Measurements from ENCODE around the gene AAK1.

The AAK1 gene

DNA sequence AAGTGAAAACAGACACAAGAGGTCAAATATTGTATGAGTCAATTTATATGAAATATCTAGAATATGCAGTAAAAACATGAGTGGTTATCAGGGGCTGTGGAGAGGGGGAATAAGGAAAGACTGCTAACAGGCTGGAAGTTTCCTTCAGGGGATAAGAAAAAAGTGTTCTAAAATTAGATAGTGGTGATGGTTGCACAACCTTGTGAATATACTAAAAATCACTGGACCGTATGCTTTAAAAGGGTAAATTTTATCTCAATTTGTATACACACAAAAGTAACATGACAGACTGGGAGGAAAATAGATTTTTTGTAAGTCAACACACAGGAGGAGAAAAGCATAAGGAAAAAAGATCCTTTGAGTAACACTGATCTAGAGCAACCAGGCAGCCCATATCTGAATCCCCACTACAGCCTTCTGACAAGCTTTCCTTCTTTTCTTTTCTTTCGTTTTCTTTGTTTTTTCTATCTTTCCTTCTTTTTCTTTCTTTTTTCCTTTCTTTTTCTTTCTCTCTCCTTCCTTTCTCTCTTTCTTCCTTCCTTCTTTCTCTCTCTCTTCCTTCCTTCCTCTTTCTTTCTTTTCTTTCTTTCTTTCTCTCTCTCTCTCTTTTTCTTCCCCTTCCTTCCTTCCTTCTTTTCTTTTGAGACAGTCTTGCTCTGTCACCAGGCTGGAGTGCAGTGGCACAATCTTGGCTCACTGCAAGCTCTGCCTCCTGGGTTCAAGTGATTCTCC, 95.4 kb downstream of the AAK1 start:
- TF ChIP-seq, protein P1, sequence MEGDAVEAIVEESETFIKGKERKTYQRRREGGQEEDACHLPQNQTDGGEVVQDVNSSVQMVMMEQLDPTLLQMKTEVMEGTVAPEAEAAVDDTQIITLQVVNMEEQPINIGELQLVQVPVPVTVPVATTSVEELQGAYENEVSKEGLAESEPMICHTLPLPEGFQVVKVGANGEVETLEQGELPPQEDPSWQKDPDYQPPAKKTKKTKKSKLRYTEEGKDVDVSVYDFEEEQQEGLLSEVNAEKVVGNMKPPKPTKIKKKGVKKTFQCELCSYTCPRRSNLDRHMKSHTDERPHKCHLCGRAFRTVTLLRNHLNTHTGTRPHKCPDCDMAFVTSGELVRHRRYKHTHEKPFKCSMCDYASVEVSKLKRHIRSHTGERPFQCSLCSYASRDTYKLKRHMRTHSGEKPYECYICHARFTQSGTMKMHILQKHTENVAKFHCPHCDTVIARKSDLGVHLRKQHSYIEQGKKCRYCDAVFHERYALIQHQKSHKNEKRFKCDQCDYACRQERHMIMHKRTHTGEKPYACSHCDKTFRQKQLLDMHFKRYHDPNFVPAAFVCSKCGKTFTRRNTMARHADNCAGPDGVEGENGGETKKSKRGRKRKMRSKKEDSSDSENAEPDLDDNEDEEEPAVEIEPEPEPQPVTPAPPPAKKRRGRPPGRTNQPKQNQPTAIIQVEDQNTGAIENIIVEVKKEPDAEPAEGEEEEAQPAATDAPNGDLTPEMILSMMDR (conservative IDR thresholded peaks at IDR 0.05; ENCODE audit: low read depth, low read length) = no peak
- H3K4me3 ChIP-seq (ENCODE audit: low read depth, low read length) = no peak overlapping the region
- peak; percentile 20 for DNase-seq (ENCODE audit: low read depth)

DNA sequence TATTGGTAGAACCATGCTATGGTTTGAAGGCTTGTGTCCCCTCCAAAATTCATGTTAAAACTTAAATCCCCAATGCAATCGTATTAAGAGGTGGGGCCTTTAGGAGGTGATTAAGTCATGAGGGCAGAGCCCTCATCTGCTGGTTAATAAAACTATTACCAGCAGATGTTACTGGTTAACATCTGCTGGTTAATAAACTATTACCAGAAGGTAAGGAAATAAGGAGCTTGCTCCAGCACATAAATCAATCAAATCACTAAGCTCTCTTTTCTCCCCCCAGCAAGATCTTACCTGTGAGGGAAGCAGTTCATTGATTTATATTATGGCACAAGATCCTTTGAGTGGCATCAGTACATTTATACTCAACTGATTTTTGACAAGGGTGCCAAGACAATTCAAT, 96.9 kb downstream of the AAK1 start:
- no peak overlapping the region for H3K4me3 ChIP-seq (ENCODE audit: low read depth, low read length)
- TF ChIP-seq, protein P1 (conservative IDR thresholded peaks at IDR 0.05; ENCODE audit: low read depth, low read length) = no peak
- no peak for DNase-seq (ENCODE audit: low read depth)

DNA sequence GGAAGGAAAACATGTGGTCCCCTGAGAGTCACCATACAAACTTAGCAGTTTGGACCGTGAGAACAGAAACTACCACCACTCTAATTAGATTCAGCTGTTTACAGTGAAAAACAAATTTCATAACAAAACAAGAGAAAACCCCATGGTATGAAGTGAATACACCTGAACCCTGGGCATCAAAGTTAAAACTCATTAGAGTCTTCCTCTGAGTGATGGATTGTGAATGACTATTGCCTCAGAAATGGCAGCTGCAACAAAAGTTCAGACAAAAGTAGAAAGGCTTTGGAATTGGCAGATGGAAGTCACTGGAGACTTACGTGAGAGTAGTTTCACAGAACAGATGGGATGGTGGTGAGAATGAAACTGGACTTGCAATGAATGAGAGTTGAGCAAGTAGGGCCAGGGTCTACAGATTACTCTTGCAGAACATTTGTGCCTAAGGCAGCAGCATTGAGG, 98.0 kb downstream of the AAK1 start:
- TF ChIP-seq, protein P1 (conservative IDR thresholded peaks at IDR 0.05; ENCODE audit: low read depth, low read length) = no peak
- no peak overlapping the region for H3K4me3 ChIP-seq (ENCODE audit: low read depth, low read length)
- no peak for DNase-seq (ENCODE audit: low read depth)

DNA sequence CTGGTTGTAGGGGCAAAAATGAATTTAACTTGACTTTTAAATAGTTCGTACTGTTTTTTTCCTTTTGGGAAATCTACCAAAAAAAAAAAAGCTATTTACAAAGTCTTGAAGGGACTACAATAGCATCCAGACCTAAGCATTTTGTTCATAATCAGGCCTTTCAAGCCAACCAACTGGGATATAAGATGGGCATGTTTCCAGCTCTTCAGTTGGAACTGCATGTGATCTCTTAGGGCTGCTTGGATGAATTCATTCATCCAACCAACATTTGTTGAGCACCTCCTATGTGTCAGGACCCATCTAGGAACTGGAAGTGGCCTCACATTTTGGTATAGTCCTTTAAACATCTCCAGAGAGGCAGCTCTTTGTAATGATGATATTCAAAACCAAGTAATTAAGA, 98.6 kb downstream of the AAK1 start:
- TF ChIP-seq, protein P1 (conservative IDR thresholded peaks at IDR 0.05; ENCODE audit: low read depth, low read length) = no peak
- no peak for DNase-seq (ENCODE audit: low read depth)
- H3K4me3 ChIP-seq (ENCODE audit: low read depth, low read length) = no peak overlapping the region

DNA sequence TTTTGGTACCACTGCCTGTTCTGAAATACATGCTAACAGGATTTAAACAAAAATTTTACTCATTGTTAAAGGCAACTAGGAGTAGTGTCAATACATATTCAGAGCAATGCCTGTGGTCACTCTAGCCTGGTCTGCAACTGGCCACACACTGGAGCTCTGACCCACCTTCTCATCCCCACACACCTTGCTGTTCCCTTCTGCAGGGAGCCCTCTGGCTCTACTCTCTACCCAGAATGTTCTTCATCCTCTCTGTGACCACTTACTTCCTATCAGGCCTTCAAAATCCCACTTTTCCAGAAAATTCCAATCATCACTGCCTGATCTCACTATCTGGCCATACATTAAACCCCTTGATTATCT, 104.0 kb downstream of the AAK1 start:
- H3K4me3 ChIP-seq (ENCODE audit: low read depth, low read length) = no peak overlapping the region
- TF ChIP-seq, protein P1 (conservative IDR thresholded peaks at IDR 0.05; ENCODE audit: low read depth, low read length) = no peak
- DNase-seq (ENCODE audit: low read depth) = no peak

DNA sequence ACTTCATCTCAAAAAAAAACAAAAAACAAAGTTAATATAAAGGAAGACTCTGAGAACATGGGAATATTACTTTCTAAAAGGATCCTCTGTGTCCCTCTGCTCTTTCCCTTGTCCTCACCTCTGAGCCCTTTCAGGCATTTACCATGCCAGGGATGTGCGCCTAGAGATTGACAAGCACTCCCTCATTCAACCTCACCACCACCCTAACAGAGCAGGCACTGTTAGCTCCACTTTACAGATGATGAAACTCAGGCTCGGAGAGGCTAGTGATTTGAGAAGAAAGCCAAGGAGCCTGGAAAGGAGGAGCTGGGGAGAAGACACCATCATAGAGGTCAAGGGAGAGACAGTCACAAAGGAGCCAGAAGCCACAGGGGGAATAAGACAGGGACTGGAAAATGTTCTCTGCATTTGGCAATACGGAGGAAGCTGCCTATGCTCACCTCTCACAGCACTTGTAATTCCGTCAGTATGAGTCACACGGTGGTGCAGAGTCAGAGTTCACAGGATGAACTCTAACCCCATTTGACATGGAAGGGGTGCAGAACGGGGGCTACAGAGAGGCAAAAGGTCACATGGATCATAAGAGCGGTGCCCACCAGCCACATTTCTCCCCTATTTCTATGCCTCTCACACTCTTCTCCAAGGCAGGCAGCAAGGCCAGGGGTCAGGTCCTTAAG, 104.5 kb downstream of the AAK1 start:
- no peak overlapping the region for H3K4me3 ChIP-seq (ENCODE audit: low read depth, low read length)
- DNase-seq (ENCODE audit: low read depth) = peak; percentile 62
- TF ChIP-seq, protein P1 (conservative IDR thresholded peaks at IDR 0.05; ENCODE audit: low read depth, low read length) = no peak

DNA sequence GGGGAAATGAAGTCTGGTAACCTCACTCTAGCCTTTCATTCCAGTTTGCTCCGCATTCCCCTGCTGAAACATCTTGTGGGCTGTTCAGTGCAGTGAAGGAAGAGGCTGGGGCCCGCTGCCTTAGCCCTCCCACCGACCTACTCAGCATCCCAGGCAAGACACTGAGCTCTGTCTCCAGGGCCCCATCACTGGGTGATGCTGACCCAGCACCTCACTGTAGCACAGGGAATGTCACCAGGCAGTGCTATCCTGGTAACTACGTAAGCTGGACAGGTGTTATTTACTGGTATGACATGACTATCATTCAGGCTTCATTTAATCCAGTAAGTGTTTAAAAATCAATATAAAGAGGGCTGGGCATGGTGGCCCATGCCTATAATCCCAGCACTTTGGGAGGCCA, 105.3 kb downstream of the AAK1 start:
- TF ChIP-seq, protein P1 (conservative IDR thresholded peaks at IDR 0.05; ENCODE audit: low read depth, low read length) = no peak
- H3K4me3 ChIP-seq (ENCODE audit: low read depth, low read length) = no peak overlapping the region
- DNase-seq (ENCODE audit: low read depth) = no peak

Data from choroid plexus epithelial cell (primary cell).